ENCODE data around the gene GPC6.

GPC6 gene

GRCh38 chr13:94394723-94395122 lies 1168.1 kb downstream of the GPC6 start:
- DNase-seq = no peak

GRCh38 chr13:94395860-94396259 lies 1169.3 kb downstream of the GPC6 start:
- no peak for DNase-seq

- no peak for DNase-seq
These were observed 1173.2 kb downstream of the GPC6 start for GRCh38 chr13:94399812-94400211.

- DNase-seq = no peak
These were observed 1174.3 kb downstream of the GPC6 start for GRCh38 chr13:94400874-94401273.

- no peak for DNase-seq
These were observed 1181.9 kb downstream of the GPC6 start for GRCh38 chr13:94408314-94409036.

GRCh38 chr13:94411747-94412146 lies 1185.1 kb downstream of the GPC6 start:
- DNase-seq = no peak

- DNase-seq = no peak
These were observed 1186.4 kb downstream of the GPC6 start for GRCh38 chr13:94412870-94413597.

- DNase-seq = no peak
These were observed 1187.0 kb downstream of the GPC6 start for GRCh38 chr13:94413598-94413944.

GRCh38 chr13:94414141-94414540 lies 1187.5 kb downstream of the GPC6 start:
- no peak for DNase-seq

GRCh38 chr13:94414708-94415107 lies 1188.1 kb downstream of the GPC6 start:
- no peak for DNase-seq

- no peak for DNase-seq
These were observed 1189.1 kb downstream of the GPC6 start for GRCh38 chr13:94415500-94416237.

- no peak for DNase-seq
These were observed 1190.0 kb downstream of the GPC6 start for GRCh38 chr13:94416454-94417080.

- DNase-seq = no peak
These were observed 1190.7 kb downstream of the GPC6 start for GRCh38 chr13:94417294-94417693.

- DNase-seq = no peak
These were observed 1192.8 kb downstream of the GPC6 start for GRCh38 chr13:94419304-94419924.

- DNase-seq = no peak
These were observed 1193.3 kb downstream of the GPC6 start for GRCh38 chr13:94419925-94420305.

GRCh38 chr13:94427313-94427953 lies 1200.8 kb downstream of the GPC6 start:
- no peak for DNase-seq

- DNase-seq = no peak
These were observed 1205.0 kb downstream of the GPC6 start for GRCh38 chr13:94431574-94431973.

GRCh38 chr13:94431987-94432386 lies 1205.4 kb downstream of the GPC6 start:
- DNase-seq = no peak

- no peak for DNase-seq
These were observed 1206.7 kb downstream of the GPC6 start for GRCh38 chr13:94433055-94433961.

GRCh38 chr13:94435604-94436226 lies 1209.1 kb downstream of the GPC6 start:
- DNase-seq = no peak

GRCh38 chr13:94444826-94445225 lies 1218.2 kb downstream of the GPC6 start:
- DNase-seq = no peak
